ENCODE results near the gene KCNH8. TPM values are rescaled to one million over a fixed set of nuclear protein-coding genes. Genes with fewer than 3 reads are reported as not detected.

Gene KCNH8
- total and polyA plus RNA-seq, 4 donors, result 0.02 to 0.08 (median 0.05) TPM; not detected in 1

DNA sequence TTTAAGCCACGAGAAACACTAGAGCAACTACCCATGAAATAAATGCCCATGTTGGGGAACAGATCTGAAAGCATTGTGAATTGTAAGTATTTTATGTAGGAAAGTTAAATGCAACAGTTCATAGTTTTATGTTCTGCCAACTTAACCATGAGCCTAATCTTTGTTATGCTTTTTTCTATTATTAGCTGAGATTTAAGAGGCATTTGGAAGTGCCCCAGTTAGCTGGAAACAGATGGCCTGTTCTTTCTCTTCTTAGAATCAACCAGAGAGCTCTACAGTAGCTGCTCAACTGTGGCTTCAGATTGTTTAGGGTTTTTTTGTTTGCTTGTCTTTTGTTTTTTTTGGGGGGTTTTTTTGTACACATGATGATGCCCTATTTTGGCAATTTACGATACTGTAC lies 284.4 kb downstream of the KCNH8 start:
- no peak overlapping the region for H3K27ac ChIP-seq (ENCODE audit: low read depth in 1 of 2, low read length in 2 of 2)
- no peak overlapping the region for H3K9ac ChIP-seq (ENCODE audit: low read depth in 1 of 2, low read length in 2 of 2)
- no peak for TF ChIP-seq NR2F2 (IDR thresholded peaks at IDR 0.05)
- TF ChIP-seq GABPA (IDR thresholded peaks at IDR 0.05 in 1 of 2, conservative IDR thresholded peaks at IDR 0.05 in 1 of 2), result no peak
- no peak for TF ChIP-seq EGR1 (IDR thresholded peaks at IDR 0.05; ENCODE audit: low read depth in 2 of 2)
- TF ChIP-seq YY1 (IDR thresholded peaks at IDR 0.05), result no peak
- TF ChIP-seq, protein P1, sequence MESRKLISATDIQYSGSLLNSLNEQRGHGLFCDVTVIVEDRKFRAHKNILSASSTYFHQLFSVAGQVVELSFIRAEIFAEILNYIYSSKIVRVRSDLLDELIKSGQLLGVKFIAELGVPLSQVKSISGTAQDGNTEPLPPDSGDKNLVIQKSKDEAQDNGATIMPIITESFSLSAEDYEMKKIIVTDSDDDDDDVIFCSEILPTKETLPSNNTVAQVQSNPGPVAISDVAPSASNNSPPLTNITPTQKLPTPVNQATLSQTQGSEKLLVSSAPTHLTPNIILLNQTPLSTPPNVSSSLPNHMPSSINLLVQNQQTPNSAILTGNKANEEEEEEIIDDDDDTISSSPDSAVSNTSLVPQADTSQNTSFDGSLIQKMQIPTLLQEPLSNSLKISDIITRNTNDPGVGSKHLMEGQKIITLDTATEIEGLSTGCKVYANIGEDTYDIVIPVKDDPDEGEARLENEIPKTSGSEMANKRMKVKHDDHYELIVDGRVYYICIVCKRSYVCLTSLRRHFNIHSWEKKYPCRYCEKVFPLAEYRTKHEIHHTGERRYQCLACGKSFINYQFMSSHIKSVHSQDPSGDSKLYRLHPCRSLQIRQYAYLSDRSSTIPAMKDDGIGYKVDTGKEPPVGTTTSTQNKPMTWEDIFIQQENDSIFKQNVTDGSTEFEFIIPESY (IDR thresholded peaks at IDR 0.05), result no peak
- TF ChIP-seq HNF4A (conservative IDR thresholded peaks at IDR 0.05), result no peak
- no peak for TF ChIP-seq SP1 (IDR thresholded peaks at IDR 0.05)
- no peak for TF ChIP-seq JUND (IDR thresholded peaks at IDR 0.05)
- TF ChIP-seq RAD21 (IDR thresholded peaks at IDR 0.05), result no peak
- TF ChIP-seq, protein P2, sequence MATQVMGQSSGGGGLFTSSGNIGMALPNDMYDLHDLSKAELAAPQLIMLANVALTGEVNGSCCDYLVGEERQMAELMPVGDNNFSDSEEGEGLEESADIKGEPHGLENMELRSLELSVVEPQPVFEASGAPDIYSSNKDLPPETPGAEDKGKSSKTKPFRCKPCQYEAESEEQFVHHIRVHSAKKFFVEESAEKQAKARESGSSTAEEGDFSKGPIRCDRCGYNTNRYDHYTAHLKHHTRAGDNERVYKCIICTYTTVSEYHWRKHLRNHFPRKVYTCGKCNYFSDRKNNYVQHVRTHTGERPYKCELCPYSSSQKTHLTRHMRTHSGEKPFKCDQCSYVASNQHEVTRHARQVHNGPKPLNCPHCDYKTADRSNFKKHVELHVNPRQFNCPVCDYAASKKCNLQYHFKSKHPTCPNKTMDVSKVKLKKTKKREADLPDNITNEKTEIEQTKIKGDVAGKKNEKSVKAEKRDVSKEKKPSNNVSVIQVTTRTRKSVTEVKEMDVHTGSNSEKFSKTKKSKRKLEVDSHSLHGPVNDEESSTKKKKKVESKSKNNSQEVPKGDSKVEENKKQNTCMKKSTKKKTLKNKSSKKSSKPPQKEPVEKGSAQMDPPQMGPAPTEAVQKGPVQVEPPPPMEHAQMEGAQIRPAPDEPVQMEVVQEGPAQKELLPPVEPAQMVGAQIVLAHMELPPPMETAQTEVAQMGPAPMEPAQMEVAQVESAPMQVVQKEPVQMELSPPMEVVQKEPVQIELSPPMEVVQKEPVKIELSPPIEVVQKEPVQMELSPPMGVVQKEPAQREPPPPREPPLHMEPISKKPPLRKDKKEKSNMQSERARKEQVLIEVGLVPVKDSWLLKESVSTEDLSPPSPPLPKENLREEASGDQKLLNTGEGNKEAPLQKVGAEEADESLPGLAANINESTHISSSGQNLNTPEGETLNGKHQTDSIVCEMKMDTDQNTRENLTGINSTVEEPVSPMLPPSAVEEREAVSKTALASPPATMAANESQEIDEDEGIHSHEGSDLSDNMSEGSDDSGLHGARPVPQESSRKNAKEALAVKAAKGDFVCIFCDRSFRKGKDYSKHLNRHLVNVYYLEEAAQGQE (IDR thresholded peaks at IDR 0.05), result no peak
- TF ChIP-seq, protein P3, sequence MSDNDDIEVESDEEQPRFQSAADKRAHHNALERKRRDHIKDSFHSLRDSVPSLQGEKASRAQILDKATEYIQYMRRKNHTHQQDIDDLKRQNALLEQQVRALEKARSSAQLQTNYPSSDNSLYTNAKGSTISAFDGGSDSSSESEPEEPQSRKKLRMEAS (IDR thresholded peaks at IDR 0.05), result no peak
- H3K4me3 ChIP-seq (ENCODE audit: low read depth in 1 of 3, low read length in 3 of 3), result no peak overlapping the region
- DNase-seq (ENCODE audit: low spot score), result no peak
- no peaks in the 10 kb centered on the region for H3K36me3 ChIP-seq (ENCODE audit: control insufficient read depth in 4 of 4, insufficient read depth in 3 of 4, low read depth in 1 of 4, low read length in 3 of 4)
- no peaks in the 10 kb centered on the region for H3K4me1 ChIP-seq (ENCODE audit: control insufficient read depth in 4 of 4, insufficient read depth in 4 of 4, low read length in 3 of 4)
- no peaks in the 10 kb centered on the region for H3K9me3 ChIP-seq (ENCODE audit: control insufficient read depth in 4 of 4, low read length in 3 of 4)
- no peaks in the 10 kb centered on the region for H3K27me3 ChIP-seq (ENCODE audit: control insufficient read depth in 4 of 4, insufficient read depth in 4 of 4, low read length in 3 of 4)
- WGBS, result 69% methylated on average over 2 of the region's 2 CpGs

DNA sequence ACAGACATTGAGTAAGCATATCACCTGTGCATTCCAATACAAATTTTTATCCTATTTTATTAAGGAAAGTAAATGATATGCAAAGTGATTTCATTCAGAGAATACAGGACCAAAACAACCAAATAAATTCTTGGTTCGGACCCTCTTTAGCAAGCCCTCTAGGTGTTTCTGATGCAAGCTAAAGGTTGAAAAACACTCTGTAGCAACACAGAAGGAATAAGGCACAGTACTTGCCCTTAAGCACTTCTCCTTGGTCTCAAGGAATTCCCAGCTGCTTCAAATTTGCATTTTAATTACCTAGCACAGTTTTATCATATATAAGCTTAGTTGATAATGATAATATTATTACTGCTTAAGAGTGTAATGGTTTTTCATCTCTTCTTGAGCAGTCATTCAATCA lies 288.4 kb downstream of the KCNH8 start:
- no peaks in the 10 kb centered on the region for H3K9me3 ChIP-seq (ENCODE audit: control insufficient read depth in 4 of 4, low read length in 3 of 4)
- TF ChIP-seq TAF1 (conservative IDR thresholded peaks at IDR 0.05) (no peak), HNF4G (IDR thresholded peaks at IDR 0.05) (no peak), FOXA2 (IDR thresholded peaks at IDR 0.05) (no peak), EGR1 (IDR thresholded peaks at IDR 0.05; ENCODE audit: low read depth in 2 of 2) (no peak), FOXA1 (IDR thresholded peaks at IDR 0.05) (no peak), RAD21 (IDR thresholded peaks at IDR 0.05) (no peak), NR2F2 (IDR thresholded peaks at IDR 0.05) (no peak), JUND (IDR thresholded peaks at IDR 0.05) (no peak)
- TF ChIP-seq, protein P2 (IDR thresholded peaks at IDR 0.05), result no peak
- H3K4me1 ChIP-seq (ENCODE audit: control insufficient read depth in 4 of 4, insufficient read depth in 4 of 4, low read length in 3 of 4), result no peaks in the 10 kb centered on the region
- no peaks in the 10 kb centered on the region for H3K36me3 ChIP-seq (ENCODE audit: control insufficient read depth in 4 of 4, insufficient read depth in 3 of 4, low read depth in 1 of 4, low read length in 3 of 4)
- 72% methylated on average over 1 of the region's 1 CpG for WGBS
- no peak overlapping the region for H3K4me3 ChIP-seq (ENCODE audit: low read depth in 1 of 3, low read length in 3 of 3)
- no peak overlapping the region for H3K27ac ChIP-seq (ENCODE audit: low read depth in 1 of 2, low read length in 2 of 2)
- H3K9ac ChIP-seq (ENCODE audit: low read depth in 1 of 2, low read length in 2 of 2), result no peak overlapping the region
- H3K27me3 ChIP-seq (ENCODE audit: control insufficient read depth in 4 of 4, insufficient read depth in 4 of 4, low read length in 3 of 4), result no peaks in the 10 kb centered on the region
- DNase-seq (ENCODE audit: low spot score), result no peak
